Measurements from ENCODE around the gene ATXN3. TPM values are rescaled to one million over a fixed set of nuclear protein-coding genes. Genes with fewer than 3 reads are reported as not detected.
A peak's percentile ranks its signal among the peaks of the same experiment; 100 is the strongest.

Gene ATXN3
- polyA plus RNA-seq, 2 of the 4 experiments (the other 2 are of a cell fraction): 23.8 to 41.8 TPM

DNA sequence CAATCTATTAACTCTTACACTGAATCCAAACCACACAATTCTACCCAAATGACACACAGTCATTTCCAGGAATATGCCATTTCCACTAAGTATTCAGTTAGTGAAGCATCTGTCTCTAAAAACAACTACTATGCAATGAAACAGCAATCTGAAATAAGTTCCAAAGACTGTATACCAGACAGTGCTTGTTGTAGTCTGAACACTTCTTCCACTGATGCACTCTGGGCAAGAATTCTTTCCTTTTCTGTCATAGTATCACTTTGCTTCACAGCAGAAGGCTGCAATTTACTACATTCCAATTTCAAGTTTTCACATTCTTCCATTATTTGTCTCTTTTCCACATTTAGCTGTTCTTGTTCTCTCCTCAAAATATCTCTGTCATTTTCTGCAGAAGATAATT is 92.3 kb downstream of the ATXN3 start:
- ATAC-seq: no peak
- no peak overlapping the region for H3K27ac ChIP-seq
- peak; percentile 32 for FAIRE-seq
- no peak overlapping the region for H3K4me3 ChIP-seq
- no peak for DNase-seq (ENCODE audit: low read depth in 1 of 2, low spot score in 1 of 2)
- no peaks in the 10 kb centered on the region for H3K9me3 ChIP-seq
- no peak overlapping the region for H3K4me2 ChIP-seq
- TF ChIP-seq JUN (IDR thresholded peaks at IDR 0.05): no peak
- no peak for TF ChIP-seq CBX8 (IDR thresholded peaks at IDR 0.05)
- no peak for TF ChIP-seq RAD21 (conservative IDR thresholded peaks at IDR 0.05 in 1 of 2, IDR thresholded peaks at IDR 0.05 in 1 of 2)
- TF ChIP-seq CBX2 (IDR thresholded peaks at IDR 0.05; ENCODE audit: borderline replicate concordance, low read depth): no peak
- TF ChIP-seq JUNB (IDR thresholded peaks at IDR 0.05): no peak
- no peak for TF ChIP-seq RCOR1 (IDR thresholded peaks at IDR 0.05; ENCODE audit: low read depth, low read length)
- TF ChIP-seq ZSCAN20 (CRISPR knock-in tag; IDR thresholded peaks at IDR 0.05): no peak
- no peak for TF ChIP-seq ZFP36 (IDR thresholded peaks at IDR 0.05; ENCODE audit: borderline replicate concordance, partially characterized antibody)
- TF ChIP-seq, protein P1, sequence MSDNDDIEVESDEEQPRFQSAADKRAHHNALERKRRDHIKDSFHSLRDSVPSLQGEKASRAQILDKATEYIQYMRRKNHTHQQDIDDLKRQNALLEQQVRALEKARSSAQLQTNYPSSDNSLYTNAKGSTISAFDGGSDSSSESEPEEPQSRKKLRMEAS (IDR thresholded peaks at IDR 0.05): no peak
- TF ChIP-seq RARB (CRISPR knock-in tag; IDR thresholded peaks at IDR 0.05): no peak
- TF ChIP-seq HEYL (CRISPR knock-in tag; IDR thresholded peaks at IDR 0.05): no peak
- TF ChIP-seq, protein P2, sequence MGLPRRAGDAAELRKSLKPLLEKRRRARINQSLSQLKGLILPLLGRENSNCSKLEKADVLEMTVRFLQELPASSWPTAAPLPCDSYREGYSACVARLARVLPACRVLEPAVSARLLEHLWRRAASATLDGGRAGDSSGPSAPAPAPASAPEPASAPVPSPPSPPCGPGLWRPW (IDR thresholded peaks at IDR 0.05): no peak
- no peak for TF ChIP-seq GATA3 (IDR thresholded peaks at IDR 0.05; ENCODE audit: borderline replicate concordance)
- TF ChIP-seq RNF2 (IDR thresholded peaks at IDR 0.05; ENCODE audit: borderline replicate concordance, low read depth): no peak
- TF ChIP-seq CEBPB (IDR thresholded peaks at IDR 0.05): no peak
- TF ChIP-seq FOSB (CRISPR knock-in tag; IDR thresholded peaks at IDR 0.05): no peak
- no peak for TF ChIP-seq PHF8 (IDR thresholded peaks at IDR 0.05; ENCODE audit: borderline replicate concordance, low read depth)
- no peak for TF ChIP-seq POLR2AphosphoS2 (conservative IDR thresholded peaks at IDR 0.05; ENCODE audit: low read length)
- no peak for TF ChIP-seq HDAC2 (IDR thresholded peaks at IDR 0.05)
- no peaks in the 10 kb centered on the region for H3K4me1 ChIP-seq
- POLR2A ChIA-PET: no interaction called here
- CTCF ChIA-PET: no interaction called here

DNA sequence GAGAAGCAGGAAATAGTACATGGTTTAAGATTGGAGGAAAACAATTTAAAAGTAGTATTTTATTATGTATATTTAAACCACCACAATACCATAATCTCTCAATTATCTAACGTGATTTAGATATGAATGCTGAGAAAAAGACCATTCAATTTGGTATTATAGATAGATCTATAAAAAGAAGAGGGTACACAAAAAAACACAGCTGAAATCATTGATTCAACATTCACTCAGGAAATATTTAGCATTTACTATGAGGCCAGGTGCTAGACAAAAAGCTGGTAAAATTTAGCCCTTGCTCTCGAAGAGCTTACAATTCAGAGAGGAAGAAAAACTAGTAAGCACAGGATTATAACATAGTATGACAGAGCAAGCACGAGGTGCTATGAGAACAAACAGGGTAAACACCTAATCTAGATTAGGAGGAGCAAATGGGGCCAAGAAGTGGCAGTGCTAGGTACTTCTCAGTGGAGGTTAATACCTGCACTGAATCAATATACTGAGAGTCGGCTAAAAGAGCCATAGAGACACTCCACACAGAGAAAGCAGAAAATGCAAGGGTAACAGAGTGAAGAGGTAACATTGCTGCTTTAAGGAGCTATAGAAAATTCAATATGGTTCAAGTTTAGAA is 94.1 kb downstream of the ATXN3 start:
- no peak for DNase-seq (ENCODE audit: low read depth in 1 of 2, low spot score in 1 of 2)
- ChIA-PET CTCF (interaction anchor here (0.7 to 1.5 kb wide), 2 partner anchors 8 to 17 kb away, joined by 3 read pairs; no protein-coding TSS in a partner anchor), POLR2A (no interaction called here)

DNA sequence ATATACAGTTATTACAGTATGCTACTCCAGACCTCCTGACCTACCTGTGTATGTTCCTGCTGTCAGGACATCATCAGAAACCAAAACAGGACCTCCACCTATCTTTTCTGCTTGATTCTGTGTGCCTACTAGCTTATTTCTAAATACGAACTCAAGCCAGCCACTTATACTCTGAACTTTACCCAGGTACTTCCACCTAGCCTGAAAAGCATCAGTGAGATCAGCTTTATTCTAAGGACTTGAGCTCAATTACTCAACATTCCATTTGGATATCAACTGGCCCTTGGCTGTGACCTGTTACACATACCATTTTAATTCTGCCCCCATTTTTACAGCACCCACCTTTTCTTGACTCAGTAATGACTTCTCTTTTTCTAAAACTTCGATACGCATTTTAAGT is 95.7 kb downstream of the ATXN3 start:
- ATAC-seq: no peak
- DNase-seq (ENCODE audit: low read depth in 1 of 2, low spot score in 1 of 2): no peak
- Histone ChIP-seq H3K27ac (no peak overlapping the region), H3K4me3 (no peak overlapping the region), H3K4me2 (no peak overlapping the region), H3K9me3 (no peaks in the 10 kb centered on the region), H3K4me1 (no peaks in the 10 kb centered on the region)
- no peak for FAIRE-seq
- ChIA-PET POLR2A (no interaction called here), CTCF (interaction anchor here (1.1 to 1.8 kb wide), 2 partner anchors 14 to 24 kb away, joined by 5 read pairs; no protein-coding TSS in a partner anchor)
- no peak for TF ChIP-seq BHLHE40 (IDR thresholded peaks at IDR 0.05; ENCODE audit: low read depth, low read length)
- no peak for TF ChIP-seq MAZ (IDR thresholded peaks at IDR 0.05; ENCODE audit: borderline replicate concordance, low read depth, low read length)
- TF ChIP-seq ZSCAN20 (CRISPR knock-in tag; IDR thresholded peaks at IDR 0.05): no peak
- TF ChIP-seq JUN (IDR thresholded peaks at IDR 0.05): no peak
- TF ChIP-seq CHD4 (IDR thresholded peaks at IDR 0.05; ENCODE audit: borderline replicate concordance): no peak
- TF ChIP-seq RNF2 (IDR thresholded peaks at IDR 0.05; ENCODE audit: borderline replicate concordance, low read depth): no peak
- TF ChIP-seq TP53 (CRISPR knock-in tag; IDR thresholded peaks at IDR 0.05): no peak
- no peak for TF ChIP-seq EP300 (IDR thresholded peaks at IDR 0.05)
- TF ChIP-seq, protein P2 (IDR thresholded peaks at IDR 0.05): no peak
- TF ChIP-seq HOXA7 (CRISPR knock-in tag; IDR thresholded peaks at IDR 0.05): no peak
- TF ChIP-seq, protein P3, sequence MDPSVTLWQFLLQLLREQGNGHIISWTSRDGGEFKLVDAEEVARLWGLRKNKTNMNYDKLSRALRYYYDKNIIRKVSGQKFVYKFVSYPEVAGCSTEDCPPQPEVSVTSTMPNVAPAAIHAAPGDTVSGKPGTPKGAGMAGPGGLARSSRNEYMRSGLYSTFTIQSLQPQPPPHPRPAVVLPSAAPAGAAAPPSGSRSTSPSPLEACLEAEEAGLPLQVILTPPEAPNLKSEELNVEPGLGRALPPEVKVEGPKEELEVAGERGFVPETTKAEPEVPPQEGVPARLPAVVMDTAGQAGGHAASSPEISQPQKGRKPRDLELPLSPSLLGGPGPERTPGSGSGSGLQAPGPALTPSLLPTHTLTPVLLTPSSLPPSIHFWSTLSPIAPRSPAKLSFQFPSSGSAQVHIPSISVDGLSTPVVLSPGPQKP (IDR thresholded peaks at IDR 0.05; ENCODE audit: low read depth, low read length): no peak
- TF ChIP-seq SMC3 (IDR thresholded peaks at IDR 0.05): no peak
- TF ChIP-seq NPAS2 (CRISPR knock-in tag; IDR thresholded peaks at IDR 0.05; ENCODE audit: borderline replicate concordance): no peak
- no peak for TF ChIP-seq FOSB (CRISPR knock-in tag; IDR thresholded peaks at IDR 0.05)
- no peak for TF ChIP-seq MAFK (IDR thresholded peaks at IDR 0.05; ENCODE audit: partially characterized antibody)
- no peak for TF ChIP-seq HOXB5 (CRISPR knock-in tag; IDR thresholded peaks at IDR 0.05)
- 95% methylated on average over 3 of the region's 3 CpGs for WGBS (ENCODE audit: missing lambda C conversion rate)

More for the DNA sequence above, 94.1 kb downstream of the ATXN3 start:
- H3K9me3 ChIP-seq: no peaks in the 10 kb centered on the region
- H3K27ac ChIP-seq: no peak overlapping the region
- no peak for ATAC-seq
- 84% methylated on average over 4 of the region's 4 CpGs for WGBS (ENCODE audit: missing lambda C conversion rate)
- H3K4me1 ChIP-seq: no peaks in the 10 kb centered on the region
- TF ChIP-seq, protein P4, sequence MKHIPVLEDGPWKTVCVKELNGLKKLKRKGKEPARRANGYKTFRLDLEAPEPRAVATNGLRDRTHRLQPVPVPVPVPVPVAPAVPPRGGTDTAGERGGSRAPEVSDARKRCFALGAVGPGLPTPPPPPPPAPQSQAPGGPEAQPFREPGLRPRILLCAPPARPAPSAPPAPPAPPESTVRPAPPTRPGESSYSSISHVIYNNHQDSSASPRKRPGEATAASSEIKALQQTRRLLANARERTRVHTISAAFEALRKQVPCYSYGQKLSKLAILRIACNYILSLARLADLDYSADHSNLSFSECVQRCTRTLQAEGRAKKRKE (CRISPR knock-in tag; IDR thresholded peaks at IDR 0.05; ENCODE audit: low read depth): no peak
- TF ChIP-seq PHF8 (IDR thresholded peaks at IDR 0.05; ENCODE audit: borderline replicate concordance, low read depth) (no peak), POLR2AphosphoS2 (conservative IDR thresholded peaks at IDR 0.05; ENCODE audit: low read length) (no peak), RARB (CRISPR knock-in tag; IDR thresholded peaks at IDR 0.05) (no peak), CBX2 (IDR thresholded peaks at IDR 0.05; ENCODE audit: borderline replicate concordance, low read depth) (no peak), MAFK (IDR thresholded peaks at IDR 0.05; ENCODE audit: partially characterized antibody) (no peak), BHLHE40 (IDR thresholded peaks at IDR 0.05; ENCODE audit: low read depth, low read length) (no peak)
- H3K4me3 ChIP-seq: no peak overlapping the region
- no peak for FAIRE-seq
- no peak overlapping the region for H3K4me2 ChIP-seq

Data from A549 (cell line).